ENCODE data around the gene XYLT1. TPM values are rescaled to one million over a fixed set of nuclear protein-coding genes. Genes with fewer than 3 reads are reported as not detected.

Gene XYLT1
- total RNA-seq, 4 donors from 2014 or later = 6.6 to 17.2 (median 10.0) TPM

GRCh38 chr16:17475104-17475503, 4.3 kb upstream of the XYLT1 start:
- intact Hi-C loops (cut with DNase I) = loop anchor here (10.0 kb wide), 1 partner anchor 250 kb away; no protein-coding TSS in a partner anchor
- Histone ChIP-seq H3K36me3 (no peaks in the 10 kb centered on the region), H3K4me1 (peaks cover 0 to 22% (median 0%) of the 10 kb centered on the region in 3 donors), H3K4me3 (no peak overlapping the region), H3K9me3 (no peaks in the 10 kb centered on the region), H3K27ac (no peak overlapping the region), H3K27me3 (peaks cover 0 to 20% (median 0%) of the 10 kb centered on the region in 4 donors)
- no peak for DNase-seq
- 60 to 78% methylated on average over 6 of the region's 7 CpGs for WGBS, 2 donors
- no peak for TF ChIP-seq POLR2A (IDR thresholded peaks at IDR 0.05)
- no peak for TF ChIP-seq CTCF (IDR thresholded peaks at IDR 0.05)

GRCh38 chr16:17474572-17474971, 3.8 kb upstream of the XYLT1 start:
- no peaks in the 10 kb centered on the region for H3K9me3 ChIP-seq
- no peak for TF ChIP-seq CTCF (IDR thresholded peaks at IDR 0.05)
- no peak for TF ChIP-seq POLR2A (IDR thresholded peaks at IDR 0.05)
- peaks cover 0 to 14% (median 0%) of the 10 kb centered on the region in 4 donors for H3K27me3 ChIP-seq
- no peak overlapping the region for H3K27ac ChIP-seq
- peaks cover 2 to 28% (median 4%) of the 10 kb centered on the region in 3 donors for H3K4me1 ChIP-seq
- DNase-seq = no peak
- no peaks in the 10 kb centered on the region for H3K36me3 ChIP-seq
- WGBS, 2 donors = 47 to 49% methylated on average over 7 to 13 of the region's 13 CpGs
- no peak overlapping the region for H3K4me3 ChIP-seq
- intact Hi-C loops (cut with DNase I) = loop anchor here (10.0 kb wide), 1 partner anchor 250 kb away; no protein-coding TSS in a partner anchor

- Histone ChIP-seq H3K27me3 (peaks cover 0 to 13% (median 0%) of the 10 kb centered on the region in 4 donors), H3K9me3 (no peaks in the 10 kb centered on the region), H3K4me1 (peaks cover 6 to 33% (median 10%) of the 10 kb centered on the region in 3 donors), H3K27ac (no peak overlapping the region), H3K4me3 (no peak overlapping the region), H3K36me3 (no peaks in the 10 kb centered on the region)
- intact Hi-C loops (cut with DNase I) = loop anchor here (10.0 kb wide), 1 partner anchor 249 kb away; no protein-coding TSS in a partner anchor
- DNase-seq = no peak
- TF ChIP-seq POLR2A (IDR thresholded peaks at IDR 0.05) (no peak), CTCF (IDR thresholded peaks at IDR 0.05) (no peak)
- 40 to 44% methylated on average over 4 of the region's 4 CpGs for WGBS, 2 donors
These were observed 3.3 kb upstream of the XYLT1 start for GRCh38 chr16:17474037-17474436.

- H3K4me3 ChIP-seq = peak overlapping the region in 1 of 4 donors; percentile 75
- H3K27ac ChIP-seq = peak overlapping the region; percentile 85 to 95 (median 88)
- 65 to 67% methylated on average over 15 of the region's 15 CpGs for WGBS, 2 donors
- H3K36me3 ChIP-seq = no peaks in the 10 kb centered on the region
- intact Hi-C loops (cut with DNase I) = loop anchor here (10.0 kb wide), 1 partner anchor 247 kb away; no protein-coding TSS in a partner anchor
- no peak for DNase-seq
- H3K9me3 ChIP-seq = no peaks in the 10 kb centered on the region
- H3K4me1 ChIP-seq = peaks cover 23 to 53% (median 25%) of the 10 kb centered on the region in 3 donors
- H3K27me3 ChIP-seq = peaks cover 0 to 22% (median 0%) of the 10 kb centered on the region in 4 donors
- TF ChIP-seq POLR2A (IDR thresholded peaks at IDR 0.05) = no peak
- TF ChIP-seq CTCF (IDR thresholded peaks at IDR 0.05) = no peak
These were observed 1.1 kb upstream of the XYLT1 start for GRCh38 chr16:17471719-17472461.

All from esophagus squamous epithelium (tissue), 5 donors.